ENCODE measurements around the gene B4GALNT4.
"Not testable (repeated sequence)": the region's sequence is repeated elsewhere in the genome, so short reads cannot be mapped to it uniquely, and the experiment has no call there.

B4GALNT4 gene

GRCh38 chr11:408154-409007, 39.1 kb downstream of the B4GALNT4 start:
- no peak for DNase-seq (ENCODE audit: low read depth)

GRCh38 chr11:409008-409599, 39.8 kb downstream of the B4GALNT4 start:
- no peak for DNase-seq (ENCODE audit: low read depth)

GRCh38 chr11:409600-410483, 40.5 kb downstream of the B4GALNT4 start:
- DNase-seq (ENCODE audit: low read depth): no peak

GRCh38 chr11:410711-411110, 41.4 kb downstream of the B4GALNT4 start:
- DNase-seq (ENCODE audit: low read depth): not testable (repeated sequence)

- DNase-seq (ENCODE audit: low read depth): not testable (repeated sequence)
These were observed 42.2 kb downstream of the B4GALNT4 start for GRCh38 chr11:411520-411919.

GRCh38 chr11:412641-413119, 43.4 kb downstream of the B4GALNT4 start:
- DNase-seq (ENCODE audit: low read depth): no peak

- no peak for DNase-seq (ENCODE audit: low read depth)
These were observed 44.1 kb downstream of the B4GALNT4 start for GRCh38 chr11:413120-414081.

GRCh38 chr11:414318-414857, 45.1 kb downstream of the B4GALNT4 start:
- DNase-seq (ENCODE audit: low read depth): no peak

- no peak for DNase-seq (ENCODE audit: low read depth)
These were observed 46.3 kb downstream of the B4GALNT4 start for GRCh38 chr11:415640-416041.

GRCh38 chr11:416051-416756, 46.9 kb downstream of the B4GALNT4 start:
- DNase-seq (ENCODE audit: low read depth): no peak

- no peak for DNase-seq (ENCODE audit: low read depth)
These were observed 47.7 kb downstream of the B4GALNT4 start for GRCh38 chr11:416757-417621.

- no peak for DNase-seq (ENCODE audit: low read depth)
These were observed 48.5 kb downstream of the B4GALNT4 start for GRCh38 chr11:417652-418342.

GRCh38 chr11:418343-419247, 49.3 kb downstream of the B4GALNT4 start:
- DNase-seq (ENCODE audit: low read depth): no peak

- DNase-seq (ENCODE audit: low read depth): no peak
These were observed 50.1 kb downstream of the B4GALNT4 start for GRCh38 chr11:419248-420005.

GRCh38 chr11:420054-420910, 51.0 kb downstream of the B4GALNT4 start:
- no peak for DNase-seq (ENCODE audit: low read depth)

GRCh38 chr11:420911-421321, 51.6 kb downstream of the B4GALNT4 start:
- DNase-seq (ENCODE audit: low read depth): no peak

Measured in fibroblast of gingiva (primary cell).